HG03565 (cell line): ENCODE results near the gene PNPLA7.
"Not testable (repeated sequence)": the region's sequence is repeated elsewhere in the genome, so short reads cannot be mapped to it uniquely, and the experiment has no call there.

Experiments used
- ATAC-seq: cut with Tn5 transposase; IDR thresholded peaks from one replicate; pipeline ENCODE4 v1.9.1; 2021; ENCODE audit warnings: mild to moderate bottlenecking, moderate library complexity; ENCODE audit not compliant: unreplicated experiment

Gene PNPLA7

DNA sequence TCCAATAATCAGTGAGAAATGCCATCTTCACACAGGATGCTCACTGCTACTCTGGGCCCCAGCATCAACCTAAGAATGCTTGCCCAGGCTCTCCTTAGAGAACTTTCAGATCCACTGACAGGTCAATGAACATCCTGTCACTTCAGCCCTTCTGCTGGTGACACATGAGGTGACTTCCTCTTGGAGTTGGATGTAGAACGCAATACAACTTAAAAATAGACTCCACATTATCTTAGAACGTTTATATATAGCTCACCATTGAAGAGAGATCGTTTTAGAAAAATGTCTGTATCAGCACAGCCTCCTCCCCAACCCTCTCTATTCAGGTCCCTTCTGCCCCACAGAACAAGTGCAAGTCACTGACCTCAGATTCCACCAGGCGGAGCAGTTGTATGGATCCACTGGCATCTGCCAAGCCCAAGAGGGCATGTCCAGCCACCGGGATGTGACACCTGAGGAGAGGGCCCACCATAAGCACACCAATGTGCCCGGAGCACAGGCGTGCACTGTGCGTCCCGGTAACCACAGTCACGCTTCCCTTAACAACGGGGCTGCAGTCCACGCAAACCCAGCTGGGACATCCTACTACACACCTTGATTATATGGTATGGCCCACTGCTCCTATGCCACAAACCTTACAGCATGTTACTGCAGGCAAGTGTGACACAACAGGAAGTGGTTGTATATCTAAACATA, 25.7 kb upstream of the PNPLA7 start:
- no peak for ATAC-seq

DNA sequence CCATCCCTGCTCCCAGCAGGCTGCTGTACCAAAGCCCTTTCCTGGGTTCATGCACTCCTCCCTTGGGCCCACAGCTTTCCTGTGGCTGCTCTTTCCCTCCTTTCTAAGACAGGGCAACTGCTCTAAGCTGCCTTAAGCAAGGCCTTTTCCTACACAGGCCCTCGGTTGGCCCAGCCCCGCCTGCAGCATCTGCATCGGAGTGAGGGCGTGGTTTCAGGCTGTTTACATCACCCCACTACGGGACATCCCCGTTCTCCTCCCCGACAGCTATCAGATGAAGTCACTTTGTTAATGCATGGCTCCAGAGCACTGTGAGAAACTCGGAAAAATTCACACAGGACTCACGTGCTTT, 25.1 kb upstream of the PNPLA7 start:
- no peak for ATAC-seq

DNA sequence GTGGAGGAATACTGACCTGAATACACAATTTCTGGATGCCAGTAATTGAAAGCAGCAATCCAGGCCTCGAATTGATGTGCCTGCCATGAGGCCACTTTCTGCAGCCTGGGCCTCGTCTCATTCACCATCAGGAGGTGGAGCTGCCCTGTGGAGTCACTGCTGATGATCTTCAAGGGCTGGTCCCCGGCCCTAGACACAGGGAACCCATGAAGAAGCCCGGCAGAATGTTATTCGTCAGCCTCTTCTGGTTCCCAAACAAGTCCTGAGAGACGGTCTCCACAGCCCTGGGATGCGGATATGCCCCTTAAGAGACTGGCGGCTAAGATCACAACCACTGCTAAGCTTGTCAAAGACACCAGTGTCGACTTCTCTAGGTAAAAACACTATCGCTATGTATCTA, 24.0 kb upstream of the PNPLA7 start:
- no peak for ATAC-seq

DNA sequence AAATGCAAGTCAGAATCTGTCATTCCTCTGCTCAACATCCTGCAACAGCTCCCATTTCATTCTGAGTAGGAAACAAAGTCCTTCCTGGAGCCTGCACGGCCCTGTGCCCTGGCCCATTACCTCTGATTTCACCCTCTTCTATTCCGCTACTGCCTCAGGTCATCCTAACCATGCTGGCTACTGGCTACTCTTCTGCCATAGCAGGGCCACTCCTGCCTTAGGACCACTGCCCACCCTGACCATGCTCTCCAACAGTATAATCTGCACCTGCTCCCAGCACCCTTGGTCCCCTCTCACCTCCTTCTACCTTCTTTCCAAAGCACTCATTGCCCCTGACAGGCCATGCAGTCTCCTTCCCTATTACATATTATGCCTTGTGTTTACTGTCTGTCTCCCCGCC, 20.4 kb upstream of the PNPLA7 start:
- ATAC-seq, result no peak

DNA sequence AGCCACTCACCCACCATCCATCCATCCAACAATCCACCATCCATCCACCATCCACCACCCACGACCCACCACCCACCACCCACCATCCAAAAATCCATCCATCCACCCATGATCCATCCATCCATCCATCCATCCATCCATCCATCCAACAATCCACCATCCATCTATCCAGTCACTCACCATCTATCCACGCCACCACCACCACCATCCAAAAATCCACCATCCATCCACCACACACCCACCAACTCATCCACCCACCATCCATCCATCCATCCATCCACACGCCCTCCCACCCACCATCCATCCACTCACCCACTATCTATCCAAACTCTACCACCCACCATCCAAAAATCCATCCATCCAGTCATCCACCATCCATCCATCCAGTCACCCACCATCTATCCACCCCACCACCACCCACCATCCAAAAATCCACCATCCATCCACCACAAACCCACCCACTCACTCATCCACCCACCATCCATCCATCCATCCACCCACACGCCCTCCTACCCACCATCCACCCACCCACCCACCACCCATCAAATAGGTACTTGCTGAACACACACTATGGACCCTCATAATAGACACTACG, 19.5 kb upstream of the PNPLA7 start:
- ATAC-seq, result no peak

DNA sequence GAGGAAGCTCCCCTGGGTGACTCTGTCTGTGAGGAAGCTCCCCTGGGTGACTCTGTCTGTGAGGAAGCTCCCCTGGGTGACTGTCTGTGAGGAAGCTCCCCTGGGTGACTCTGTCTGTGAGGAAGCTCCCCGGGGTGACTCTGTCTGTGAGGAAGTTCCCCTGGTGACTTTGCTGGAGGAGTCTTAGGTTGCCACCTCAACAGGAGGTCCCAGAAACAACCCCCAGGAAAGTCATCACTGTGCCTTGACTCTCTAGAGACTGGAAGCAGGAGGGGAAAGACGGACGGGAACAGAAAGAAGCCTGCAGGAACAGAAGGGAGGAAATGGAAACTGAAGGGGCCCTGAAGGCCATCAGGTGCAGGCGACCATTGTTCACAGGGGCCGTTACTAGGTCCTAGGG, 18.2 kb upstream of the PNPLA7 start:
- ATAC-seq, result not testable (repeated sequence)

DNA sequence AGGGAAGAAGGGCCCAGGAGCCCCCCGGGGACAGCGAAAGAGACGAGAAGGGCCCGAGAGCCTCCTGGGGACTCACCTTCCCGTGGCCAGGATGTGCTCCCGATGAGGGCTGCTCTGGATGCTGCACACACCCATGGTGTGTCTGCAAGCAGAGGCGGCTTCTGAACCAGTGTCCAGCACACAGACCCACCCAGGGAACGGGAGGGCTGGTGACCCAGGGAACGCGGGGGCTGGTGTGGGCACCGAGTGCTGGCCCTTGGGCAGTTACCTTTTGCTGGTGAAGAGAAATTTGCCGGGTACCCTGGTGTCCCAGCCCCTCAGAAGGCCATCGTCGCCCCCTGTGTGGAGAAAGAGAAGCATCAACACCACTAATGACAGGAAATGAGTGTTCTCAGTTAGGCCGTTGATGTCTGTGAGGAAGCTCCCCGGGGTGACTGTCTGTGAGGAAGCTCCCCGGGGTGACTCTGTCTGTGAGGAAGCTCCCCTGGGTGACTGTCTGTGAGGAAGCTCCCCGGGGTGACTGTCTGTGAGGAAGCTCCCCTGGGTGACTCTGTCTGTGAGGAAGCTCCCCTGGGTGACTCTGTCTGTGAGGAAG, 14.7 kb upstream of the PNPLA7 start:
- ATAC-seq, result no peak

DNA sequence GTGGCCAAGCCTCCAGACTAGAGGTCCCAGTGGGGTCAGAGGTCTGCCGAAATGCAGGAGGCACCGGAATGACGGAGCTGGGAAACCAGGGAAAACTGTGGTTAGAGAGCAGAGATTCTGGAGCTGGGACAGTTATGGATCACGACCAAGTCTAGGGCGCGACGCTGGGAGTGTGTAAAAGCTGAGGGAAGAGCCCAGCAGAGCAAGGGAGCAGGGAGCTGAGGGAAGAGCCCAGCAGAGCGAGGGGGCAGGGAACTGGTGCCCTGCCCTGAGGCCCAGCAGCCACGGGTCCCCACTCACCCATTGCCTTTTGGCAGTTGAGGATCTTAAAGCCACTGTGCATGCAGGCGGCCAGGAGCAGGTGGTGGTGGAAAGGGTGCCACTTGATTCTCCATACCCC, 13.9 kb upstream of the PNPLA7 start:
- no peak for ATAC-seq

DNA sequence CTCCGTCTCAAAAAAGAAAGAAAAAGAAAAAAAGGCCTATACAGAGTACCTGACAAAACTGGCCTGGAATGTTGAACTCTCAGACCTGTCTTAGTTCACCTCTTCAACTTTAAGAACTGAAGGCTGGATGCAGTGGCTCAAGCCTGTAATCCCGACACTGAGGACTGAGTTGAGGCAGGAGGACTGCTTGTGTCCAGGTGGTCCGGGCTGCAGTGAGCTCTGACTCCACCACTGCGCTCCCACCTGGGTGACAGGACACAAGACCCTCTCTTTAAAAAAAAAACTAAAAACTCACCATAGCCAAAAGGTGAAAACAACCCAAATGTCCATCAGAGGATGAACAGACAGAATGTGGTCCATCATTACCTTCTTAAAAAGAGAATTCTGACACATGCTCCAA, 7.9 kb upstream of the PNPLA7 start:
- no peak for ATAC-seq

DNA sequence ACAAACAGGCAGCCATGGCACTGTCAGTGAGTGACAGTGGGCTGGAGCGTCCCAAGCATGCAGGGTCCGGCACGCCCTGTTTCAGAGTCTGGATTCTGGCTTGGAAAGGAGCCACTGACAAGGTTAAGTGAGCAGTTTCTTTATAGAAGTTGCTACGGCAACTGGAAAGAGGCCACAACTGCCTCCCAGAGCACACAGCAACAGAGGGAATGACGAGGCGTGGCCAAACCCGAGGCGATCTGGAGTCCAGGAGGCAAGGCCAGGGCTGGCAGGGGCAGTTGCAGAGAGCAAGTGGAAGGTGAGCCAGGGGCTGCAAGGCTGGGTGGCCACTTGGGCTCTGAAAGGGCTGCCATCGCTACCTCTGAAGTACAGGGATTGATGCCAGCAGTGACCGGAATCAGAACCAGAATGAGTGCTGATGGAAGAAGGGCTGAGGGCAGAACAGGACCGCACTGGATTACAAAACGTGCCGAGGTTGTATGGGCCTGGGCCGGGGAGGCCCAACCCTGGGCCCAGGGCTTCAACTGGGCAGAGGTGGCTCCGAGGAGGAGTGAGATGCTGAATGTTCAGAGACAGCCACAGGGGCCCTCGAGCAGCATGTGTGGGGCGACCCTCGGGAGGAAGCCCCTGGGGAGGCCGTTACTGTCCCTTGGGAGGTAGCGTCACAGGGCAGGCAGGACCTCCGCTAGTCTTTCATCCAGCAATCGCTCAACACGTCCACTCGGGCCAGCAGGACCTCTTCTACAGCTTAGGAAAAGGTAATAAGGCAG, 6.1 kb upstream of the PNPLA7 start:
- ATAC-seq, result no peak

DNA sequence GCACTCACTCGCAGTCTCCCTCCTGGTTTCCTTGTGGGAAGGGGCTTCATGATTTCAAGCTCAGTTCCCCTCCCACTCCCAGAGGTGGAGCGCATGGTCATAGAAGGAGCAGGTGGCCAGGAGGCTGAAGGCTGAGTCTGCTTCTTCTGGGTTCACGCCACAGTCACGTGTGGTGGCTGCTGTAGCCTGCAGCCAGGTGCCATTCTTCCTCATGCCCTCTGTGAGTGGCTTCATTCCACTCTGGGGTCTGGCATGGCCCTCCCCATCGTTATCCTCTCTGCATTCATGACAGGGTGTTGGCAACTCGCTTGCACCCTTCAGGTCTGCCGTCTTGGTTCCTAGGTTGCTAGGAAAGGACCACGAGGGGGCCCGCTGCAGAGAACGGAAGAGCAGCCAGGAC, 5.0 kb upstream of the PNPLA7 start:
- ATAC-seq, result no peak

DNA sequence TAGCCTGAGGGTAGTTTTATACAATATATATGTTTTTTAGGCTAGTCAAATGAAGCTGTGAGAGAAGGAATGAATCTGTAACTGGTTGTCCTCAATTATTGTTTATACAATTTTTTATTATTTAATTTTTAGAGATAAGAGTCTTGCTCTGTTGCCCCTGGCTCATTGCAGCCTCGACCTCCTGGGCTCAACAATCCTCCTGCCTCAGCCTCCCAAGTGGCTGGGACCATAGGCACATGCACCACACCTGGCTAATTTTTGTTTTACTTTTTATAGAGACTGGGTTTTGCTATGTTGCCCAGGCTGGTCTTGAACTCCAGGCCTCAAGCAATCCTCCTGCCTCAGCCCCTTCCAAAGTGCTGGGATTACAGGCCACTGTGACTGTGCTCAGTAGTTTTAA, 4.1 kb upstream of the PNPLA7 start:
- no peak for ATAC-seq

DNA sequence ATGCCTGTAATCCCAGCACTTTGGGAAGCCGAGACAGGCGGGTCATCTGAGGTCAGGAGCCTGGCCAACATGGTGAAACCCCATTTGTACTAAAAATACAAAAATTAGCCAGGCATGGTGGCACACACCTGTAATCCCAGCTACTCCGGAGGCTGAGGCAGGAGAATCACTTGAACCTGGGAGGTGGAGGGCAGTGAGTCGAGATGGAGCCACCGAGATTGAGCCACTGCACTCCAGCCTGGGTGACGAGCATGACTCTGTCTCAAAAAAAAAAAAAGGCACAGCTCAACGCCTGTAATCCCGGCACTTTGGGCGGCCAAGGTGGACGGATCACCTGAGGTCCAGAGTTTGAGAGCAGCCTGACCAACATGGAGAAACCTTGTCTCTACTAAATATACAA, 3.5 kb upstream of the PNPLA7 start:
- not testable (repeated sequence) for ATAC-seq

DNA sequence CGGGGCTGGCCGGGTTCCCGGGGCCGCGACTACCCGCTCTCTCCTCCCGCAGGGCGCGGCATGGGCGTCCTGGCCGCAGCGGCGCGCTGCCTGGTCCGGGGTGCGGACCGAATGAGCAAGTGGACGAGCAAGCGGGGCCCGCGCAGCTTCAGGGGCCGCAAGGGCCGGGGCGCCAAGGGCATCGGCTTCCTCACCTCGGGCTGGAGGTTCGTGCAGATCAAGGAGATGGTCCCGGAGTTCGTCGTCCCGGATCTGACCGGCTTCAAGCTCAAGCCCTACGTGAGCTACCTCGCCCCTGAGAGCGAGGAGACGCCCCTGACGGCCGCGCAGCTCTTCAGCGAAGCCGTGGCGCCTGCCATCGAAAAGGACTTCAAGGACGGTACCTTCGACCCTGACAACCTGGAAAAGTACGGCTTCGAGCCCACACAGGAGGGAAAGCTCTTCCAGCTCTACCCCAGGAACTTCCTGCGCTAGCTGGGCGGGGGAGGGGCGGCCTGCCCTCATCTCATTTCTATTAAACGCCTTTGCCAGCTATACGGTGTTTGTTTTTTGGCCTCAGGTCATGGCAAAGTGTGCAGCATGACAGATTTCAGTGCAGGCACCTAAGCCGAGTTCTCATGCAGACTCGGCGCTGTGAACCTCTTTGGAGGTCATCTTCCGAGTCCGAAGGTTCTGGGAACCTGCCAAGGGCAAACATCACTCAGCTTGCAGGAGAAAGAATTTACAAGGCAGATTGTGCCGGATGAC, 2.0 kb upstream of the PNPLA7 start:
- ATAC-seq, result peak; percentile 23

DNA sequence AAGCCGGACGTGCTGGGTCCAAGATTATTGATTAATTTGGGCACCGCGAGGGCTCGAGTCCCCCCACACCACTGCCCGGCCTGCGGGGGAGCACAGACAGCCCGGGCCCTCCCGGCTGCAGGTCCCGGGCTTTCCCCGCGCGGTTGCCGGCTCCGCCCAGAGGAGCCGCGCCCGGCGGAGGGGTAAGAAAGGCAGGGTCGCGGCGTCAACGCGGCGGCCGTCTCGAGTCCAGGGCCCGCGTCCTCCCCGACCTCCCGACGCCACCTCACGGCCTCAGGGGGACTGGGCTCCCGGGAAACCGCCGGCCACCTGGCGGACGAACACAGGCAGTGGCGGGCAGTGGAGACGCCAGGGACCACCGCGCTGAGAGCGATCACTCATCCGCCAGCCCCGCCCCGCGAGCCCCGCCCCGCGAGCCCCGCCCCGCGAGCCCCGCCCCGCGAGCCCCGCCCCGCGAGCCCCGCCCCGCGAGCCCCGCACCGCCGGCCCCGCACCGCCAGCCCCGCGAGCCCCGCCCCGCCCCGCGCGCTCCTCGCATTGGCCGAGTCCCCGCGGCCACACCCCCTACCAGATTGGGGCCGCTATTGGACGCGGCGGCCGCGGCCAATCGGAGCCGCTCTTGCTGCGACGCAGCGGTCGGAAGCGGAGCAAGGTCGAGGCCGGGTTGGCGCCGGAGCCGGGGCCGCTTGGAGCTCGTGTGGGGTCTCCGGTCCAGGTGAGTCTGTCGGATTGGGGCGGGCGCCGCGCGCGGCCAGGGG, 1.2 kb upstream of the PNPLA7 start, which contains the start of gene MRPL41:
TSS of gene MRPL41 (plus strand) at position 616 of the 758 bp plus-strand sequence. CDS start 203 bp downstream, outside the sequence.
- peak; percentile 76 for ATAC-seq

DNA sequence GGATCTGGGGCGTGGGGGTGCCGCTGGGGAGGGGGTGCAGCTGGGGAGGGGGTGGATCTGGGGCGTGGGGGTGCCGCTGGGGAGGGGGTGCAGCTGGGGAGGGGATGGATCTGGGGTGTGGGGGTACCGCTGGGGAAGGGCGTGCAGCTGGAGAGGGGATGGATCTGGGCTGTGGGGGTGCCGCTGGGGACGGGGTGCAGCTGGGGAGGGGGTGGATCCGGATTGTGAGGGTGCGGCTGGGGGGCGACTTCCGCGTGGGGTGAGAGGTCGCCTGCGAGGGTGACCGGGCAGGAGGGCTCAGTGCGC, 709 bp upstream of the PNPLA7 start:
- ATAC-seq, result not testable (repeated sequence)

DNA sequence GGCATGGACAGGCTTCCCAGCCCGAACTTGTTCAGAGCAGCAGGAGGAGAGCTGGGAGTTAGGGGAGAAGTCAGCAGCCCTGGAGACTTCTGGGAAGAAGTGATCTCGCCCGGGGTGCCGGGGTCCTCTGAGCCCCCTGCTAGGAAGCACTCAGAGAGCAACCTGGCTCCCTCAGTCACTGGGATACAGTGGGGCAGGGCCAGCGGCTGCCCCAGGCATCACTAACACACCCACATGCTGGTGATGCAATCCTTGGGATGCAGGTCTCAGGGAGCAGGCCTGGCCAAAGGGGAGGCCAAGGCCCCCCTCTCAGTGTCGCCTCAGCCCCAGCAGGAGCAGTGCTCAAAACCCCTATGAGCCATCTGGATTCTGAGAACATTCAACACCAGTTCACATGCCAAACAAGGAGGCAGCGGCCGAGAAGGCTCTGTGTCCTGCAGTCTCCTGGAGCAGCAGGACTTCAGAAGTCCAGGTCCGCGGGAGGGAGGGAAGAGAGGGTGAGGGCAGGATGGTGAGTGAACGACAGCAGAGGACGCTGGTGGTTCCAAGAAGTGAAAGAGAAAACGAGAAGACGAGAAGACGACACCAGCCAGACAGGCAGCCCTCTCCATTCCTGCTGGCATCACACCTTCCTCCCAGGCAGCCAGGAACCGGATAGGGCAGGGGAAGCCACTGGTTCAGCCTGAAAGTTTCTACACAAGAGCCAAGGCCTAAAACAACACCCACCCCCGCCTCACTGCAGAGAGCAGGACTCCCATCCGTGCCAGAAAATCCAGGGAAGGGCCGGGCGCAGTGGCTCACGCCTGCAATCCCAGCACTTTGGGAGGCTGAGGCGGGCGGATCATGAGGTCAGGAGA, 2.3 kb downstream of the PNPLA7 start:
- ATAC-seq, result no peak

DNA sequence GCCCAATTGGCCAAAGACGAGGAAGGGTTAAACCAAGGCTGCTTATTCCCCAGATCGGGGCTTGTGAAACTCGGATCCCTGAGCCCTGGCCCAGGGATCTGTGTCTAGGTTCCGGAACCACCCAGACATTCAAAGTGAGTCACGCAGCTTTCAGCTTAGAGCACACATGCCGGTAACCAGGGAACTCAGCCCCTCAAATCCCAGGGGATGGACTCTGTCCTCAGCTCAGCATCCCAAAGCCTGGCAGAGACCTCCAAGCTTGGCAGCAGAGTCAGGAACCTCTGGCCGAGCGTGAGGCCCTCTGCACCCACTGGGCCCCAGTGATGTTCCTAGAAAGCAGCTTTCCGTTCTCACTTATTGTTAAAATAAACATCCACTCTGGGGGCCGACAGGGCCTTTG, 5.1 kb downstream of the PNPLA7 start:
- no peak for ATAC-seq

DNA sequence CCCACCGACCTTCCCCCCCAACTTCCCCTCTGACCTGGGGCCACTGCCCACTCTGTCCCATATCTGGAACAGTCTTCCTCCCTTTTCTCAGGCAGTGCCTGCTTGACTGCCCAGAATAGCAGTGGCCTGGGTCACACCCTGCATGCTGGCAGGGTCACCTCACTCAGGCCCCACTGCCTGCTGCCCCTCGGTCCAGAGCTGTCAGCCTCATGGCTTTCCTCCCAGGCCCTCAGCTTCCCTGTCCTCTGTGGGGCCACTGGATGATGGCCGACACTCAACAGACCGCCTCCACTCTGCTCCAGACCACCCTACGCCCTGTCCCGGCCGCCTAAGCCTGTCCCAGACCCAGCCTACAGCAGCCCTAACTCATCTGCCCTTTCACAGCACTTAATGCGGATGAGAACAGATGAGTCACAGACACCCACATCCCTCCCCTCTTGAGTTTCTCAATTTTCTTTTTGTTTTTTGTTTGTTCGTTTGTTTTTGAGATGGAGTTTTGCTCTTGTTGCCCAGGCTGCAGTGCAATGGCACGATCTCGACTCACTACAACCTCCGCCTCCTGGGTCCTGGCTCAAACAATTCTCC, 5.9 kb downstream of the PNPLA7 start:
- no peak for ATAC-seq
